Tibial artery (tissue), 4 donors: ENCODE results near the gene MAD1L1.

Source experiments
- DNase-seq, 2 donors: peaks; one replicate each; pipeline ENCODE4 v3.0.0-alpha.2; 2019
- H3K27ac ChIP-seq, 2 donors: fragments of 200-600 bp; sonication (generic) in 1 of 2; 1 replicate in 1 of 2; 2 replicates in 1 of 2; pipeline ENCODE4 v1.5.1; 2018 to 2019; ENCODE audit warnings: mild to moderate bottlenecking in 1 of 2
- H3K27me3 ChIP-seq, 2 donors: fragments of 200-600 bp; sonication (generic) in 1 of 2; one replicate each; pipeline versions ENCODE4 v1.5.1 to v1.6.0; 2016 to 2019
- H3K36me3 ChIP-seq, 3 donors: fragments of 200-600 bp; sonication (generic) in 2 of 3; one replicate each; pipeline ENCODE4 v1.5.1; 2016 to 2019; ENCODE audit warnings: mild to moderate bottlenecking in 2 of 3
- H3K4me1 ChIP-seq, 4 donors: fragments of 200-600 bp; sonication (generic) in 2 of 4; 1 replicate in 3 of 4; 2 replicates in 1 of 4; pipeline ENCODE4 v1.5.1; 2016 to 2019
- H3K4me3 ChIP-seq, 2 donors: fragments of 200-600 bp; sonication (generic) in 1 of 2; 1 replicate in 1 of 2; 2 replicates in 1 of 2; pipeline ENCODE4 v1.5.1; 2018 to 2019; ENCODE audit warnings: mild to moderate bottlenecking in 2 of 2
- H3K9me3 ChIP-seq, 3 donors: fragments of 200-600 bp; sonication (generic) in 1 of 3; one replicate each; pipeline ENCODE4 v1.5.1; 2016 to 2019
- intact Hi-C: fragments of 100-400 bp; cut with DNase I; formaldehyde crosslinking; loops from one replicate; pipeline ENCODE4 v1.15.0; 2023; ENCODE audit warnings: low total_unique reads
- TF ChIP-seq, protein P1 (sequence below), 2 experiments: fragments of 200-600 bp in 1 of 2; fragments of 450-650 bp in 1 of 2; IDR thresholded peaks; one replicate each; pipeline ENCODE4 v1.5.1; 2017 to 2019; ENCODE audit warnings: antibody characterized with exemption in 2 of 2, mild to moderate bottlenecking in 1 of 2, moderate library complexity in 1 of 2

MAD1L1 gene

DNA sequence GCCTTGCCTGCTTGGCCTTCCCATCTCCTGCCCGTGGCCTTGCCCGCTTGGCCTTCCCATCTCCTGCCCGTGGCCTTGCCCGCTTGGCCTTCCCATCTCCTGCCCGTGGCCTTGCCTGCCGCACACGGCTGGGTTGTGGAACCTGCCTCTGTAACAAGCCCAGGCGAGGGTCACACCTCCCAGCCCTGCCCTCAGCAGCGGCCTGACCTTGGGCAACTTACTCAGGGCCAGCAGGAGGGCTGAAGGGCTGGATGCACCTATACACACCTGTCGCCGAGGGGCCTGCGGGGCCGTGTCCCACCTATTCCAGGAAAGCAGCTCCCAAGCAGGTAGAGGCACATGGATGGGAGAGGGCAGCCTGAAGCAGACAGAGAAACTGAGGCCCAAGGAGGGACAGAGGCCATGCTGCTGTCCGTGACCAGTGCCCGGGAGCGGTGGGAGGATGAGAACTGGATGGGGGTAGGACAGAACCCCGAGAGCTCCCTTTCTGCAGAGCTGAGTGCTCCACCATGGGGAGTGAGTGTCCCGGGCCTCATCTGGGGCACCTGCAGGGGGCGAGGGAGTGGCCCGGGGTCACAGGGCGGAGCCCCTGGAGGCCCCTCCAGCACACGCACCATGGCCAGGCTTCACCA lies 285.0 kb downstream of the MAD1L1 start:
- Histone ChIP-seq H3K4me3 (no peak overlapping the region), H3K27ac (no peak overlapping the region), H3K36me3 (no peaks in the 10 kb centered on the region), H3K9me3 (no peaks in the 10 kb centered on the region), H3K4me1 (no peaks in the 10 kb centered on the region), H3K27me3 (no peaks in the 10 kb centered on the region)
- DNase-seq = no peak
- intact Hi-C loops = no loop called here
- TF ChIP-seq, protein P1, sequence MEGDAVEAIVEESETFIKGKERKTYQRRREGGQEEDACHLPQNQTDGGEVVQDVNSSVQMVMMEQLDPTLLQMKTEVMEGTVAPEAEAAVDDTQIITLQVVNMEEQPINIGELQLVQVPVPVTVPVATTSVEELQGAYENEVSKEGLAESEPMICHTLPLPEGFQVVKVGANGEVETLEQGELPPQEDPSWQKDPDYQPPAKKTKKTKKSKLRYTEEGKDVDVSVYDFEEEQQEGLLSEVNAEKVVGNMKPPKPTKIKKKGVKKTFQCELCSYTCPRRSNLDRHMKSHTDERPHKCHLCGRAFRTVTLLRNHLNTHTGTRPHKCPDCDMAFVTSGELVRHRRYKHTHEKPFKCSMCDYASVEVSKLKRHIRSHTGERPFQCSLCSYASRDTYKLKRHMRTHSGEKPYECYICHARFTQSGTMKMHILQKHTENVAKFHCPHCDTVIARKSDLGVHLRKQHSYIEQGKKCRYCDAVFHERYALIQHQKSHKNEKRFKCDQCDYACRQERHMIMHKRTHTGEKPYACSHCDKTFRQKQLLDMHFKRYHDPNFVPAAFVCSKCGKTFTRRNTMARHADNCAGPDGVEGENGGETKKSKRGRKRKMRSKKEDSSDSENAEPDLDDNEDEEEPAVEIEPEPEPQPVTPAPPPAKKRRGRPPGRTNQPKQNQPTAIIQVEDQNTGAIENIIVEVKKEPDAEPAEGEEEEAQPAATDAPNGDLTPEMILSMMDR (IDR thresholded peaks at IDR 0.05) = no peak

DNA sequence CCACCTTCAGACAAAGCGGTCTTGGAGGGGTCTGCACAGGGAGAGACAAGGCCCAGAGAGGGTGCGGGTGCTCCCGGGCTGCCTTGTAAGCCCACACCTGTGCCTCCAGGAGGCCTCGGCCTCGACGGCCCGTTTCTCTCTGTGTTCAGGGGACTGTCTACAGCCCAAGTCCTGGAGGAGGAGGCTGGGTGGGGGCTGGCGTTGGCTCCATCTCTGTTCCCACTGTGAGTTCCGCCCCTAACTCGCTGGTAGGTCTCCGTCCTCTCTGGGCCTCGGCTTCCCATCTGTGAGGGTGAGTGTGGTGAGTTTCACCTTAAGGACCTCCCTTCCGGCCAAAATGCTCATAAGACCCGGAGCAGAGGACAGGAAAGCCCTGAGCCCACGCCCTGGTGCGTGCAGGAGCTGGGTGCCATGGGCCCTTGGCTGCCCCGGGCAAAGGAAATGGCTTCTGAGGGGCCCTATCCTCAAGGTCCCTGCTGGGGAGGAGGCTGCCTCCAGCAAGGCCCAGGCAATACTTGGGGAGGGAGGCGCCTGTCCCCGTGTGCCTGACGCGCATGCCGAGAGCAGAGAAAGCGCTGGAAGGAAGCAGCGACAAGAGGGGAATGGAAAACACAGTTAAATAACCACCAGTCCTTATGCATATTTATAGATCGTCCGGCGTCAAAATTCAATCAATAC lies 285.8 kb downstream of the MAD1L1 start:
- H3K9me3 ChIP-seq = no peaks in the 10 kb centered on the region
- intact Hi-C loops = no loop called here
- TF ChIP-seq, protein P1 (IDR thresholded peaks at IDR 0.05) = no peak
- no peaks in the 10 kb centered on the region for H3K27me3 ChIP-seq
- no peak overlapping the region for H3K27ac ChIP-seq
- DNase-seq = no peak
- no peak overlapping the region for H3K4me3 ChIP-seq
- H3K36me3 ChIP-seq = no peaks in the 10 kb centered on the region
- no peaks in the 10 kb centered on the region for H3K4me1 ChIP-seq

DNA sequence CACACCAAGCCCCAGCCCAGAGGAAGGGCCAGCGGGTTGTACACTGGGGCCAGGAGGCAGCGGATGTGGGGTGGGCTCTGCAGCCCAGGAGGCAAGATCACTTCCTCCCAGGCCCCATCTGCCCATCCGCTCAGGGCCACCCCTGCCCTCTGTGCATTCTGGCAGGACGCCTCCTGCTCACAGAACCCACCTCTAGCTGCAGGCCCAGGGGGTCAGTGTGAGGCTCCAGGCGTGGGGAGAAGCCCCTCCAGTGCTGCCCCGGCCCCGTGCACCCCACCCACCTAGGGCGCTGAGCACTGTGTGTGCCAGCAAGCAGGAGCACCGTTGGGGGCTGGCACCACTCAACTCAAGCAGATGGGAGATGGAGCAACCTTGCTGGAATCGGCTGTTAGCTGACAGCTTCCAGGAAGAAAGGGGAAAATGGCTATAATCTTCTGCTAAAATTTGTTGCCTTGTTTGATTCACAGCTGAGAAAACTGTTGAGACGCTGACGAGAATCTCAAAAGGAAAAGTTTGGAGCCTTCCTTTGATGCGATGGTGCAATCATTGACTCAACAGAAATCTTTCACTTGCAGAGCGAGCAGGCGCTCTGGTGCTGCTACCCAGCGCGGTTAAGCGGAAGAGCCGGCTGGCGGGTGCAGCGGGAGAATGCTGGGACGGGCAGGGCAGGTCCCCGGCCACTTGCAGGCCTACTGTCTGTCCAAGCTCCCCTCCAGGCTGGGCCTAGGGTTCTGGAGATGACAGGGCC lies 286.5 kb downstream of the MAD1L1 start:
- no peak for DNase-seq
- H3K27me3 ChIP-seq = no peaks in the 10 kb centered on the region
- intact Hi-C loops = no loop called here

DNA sequence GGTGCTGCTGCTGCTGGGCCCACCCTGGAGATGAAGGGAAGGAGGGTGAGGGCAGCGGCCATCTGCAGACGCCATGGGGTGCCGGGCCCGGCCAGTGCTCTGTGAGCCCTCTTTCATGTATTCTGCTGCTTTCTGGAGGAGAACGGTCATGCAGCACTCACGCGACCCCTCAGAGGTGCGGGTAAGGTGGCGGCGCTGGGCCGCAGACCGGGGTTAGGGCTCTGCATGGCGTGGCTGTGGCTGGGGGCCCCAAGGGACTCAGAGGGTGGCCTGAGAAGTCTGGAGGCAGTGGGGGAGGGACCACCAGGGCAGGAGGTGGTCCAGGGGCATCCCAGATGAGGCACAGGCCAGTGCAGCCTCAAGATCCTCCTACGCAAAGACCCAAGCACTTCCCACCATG lies 287.2 kb downstream of the MAD1L1 start:
- no peaks in the 10 kb centered on the region for H3K36me3 ChIP-seq
- no peak overlapping the region for H3K27ac ChIP-seq
- no peak for DNase-seq
- H3K4me1 ChIP-seq = no peaks in the 10 kb centered on the region
- no peaks in the 10 kb centered on the region for H3K9me3 ChIP-seq
- TF ChIP-seq, protein P1 (IDR thresholded peaks at IDR 0.05) = no peak
- intact Hi-C loops = no loop called here
- no peaks in the 10 kb centered on the region for H3K27me3 ChIP-seq
- no peak overlapping the region for H3K4me3 ChIP-seq

More for the DNA sequence above, 286.5 kb downstream of the MAD1L1 start:
- H3K9me3 ChIP-seq = no peaks in the 10 kb centered on the region
- no peak overlapping the region for H3K4me3 ChIP-seq
- H3K4me1 ChIP-seq = no peaks in the 10 kb centered on the region
- no peaks in the 10 kb centered on the region for H3K36me3 ChIP-seq
- TF ChIP-seq, protein P1 (IDR thresholded peaks at IDR 0.05) = no peak
- H3K27ac ChIP-seq = no peak overlapping the region

DNA sequence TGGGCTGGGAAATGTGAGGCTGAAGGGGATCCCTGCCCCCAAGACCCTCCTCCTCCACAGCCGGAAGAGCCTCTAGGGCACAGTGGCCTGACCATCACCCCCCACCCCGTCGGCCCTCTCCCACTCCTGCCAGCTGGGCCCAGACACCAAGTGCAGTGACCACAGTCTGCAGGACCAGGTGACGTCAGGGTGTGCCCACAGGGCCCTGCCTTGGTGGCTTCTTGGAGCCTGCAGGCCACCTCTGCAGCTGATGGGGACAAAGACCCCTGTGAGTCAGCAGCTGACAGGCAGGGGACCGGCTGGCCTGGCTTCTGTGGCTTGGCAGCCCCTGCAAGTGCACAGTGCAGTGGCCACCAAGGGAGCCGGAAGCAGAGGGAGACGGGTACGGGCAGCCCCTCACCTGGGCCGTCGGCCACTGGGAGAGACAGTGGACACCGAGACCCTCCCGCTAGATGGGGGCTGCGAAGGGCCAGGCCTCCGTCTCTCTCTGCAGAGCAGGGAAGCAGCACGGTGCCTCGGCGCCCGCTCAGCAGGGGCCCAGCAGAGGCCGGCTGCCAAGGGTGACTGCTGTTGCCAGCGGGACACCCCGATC lies 288.0 kb downstream of the MAD1L1 start:
- Histone ChIP-seq H3K4me3 (no peak overlapping the region), H3K27me3 (no peaks in the 10 kb centered on the region), H3K9me3 (no peaks in the 10 kb centered on the region), H3K4me1 (no peaks in the 10 kb centered on the region), H3K27ac (no peak overlapping the region), H3K36me3 (no peaks in the 10 kb centered on the region)
- intact Hi-C loops = no loop called here
- DNase-seq = no peak
- TF ChIP-seq, protein P1 (IDR thresholded peaks at IDR 0.05) = no peak
